ENCODE results near the gene FANCE.

FANCE gene

DNA sequence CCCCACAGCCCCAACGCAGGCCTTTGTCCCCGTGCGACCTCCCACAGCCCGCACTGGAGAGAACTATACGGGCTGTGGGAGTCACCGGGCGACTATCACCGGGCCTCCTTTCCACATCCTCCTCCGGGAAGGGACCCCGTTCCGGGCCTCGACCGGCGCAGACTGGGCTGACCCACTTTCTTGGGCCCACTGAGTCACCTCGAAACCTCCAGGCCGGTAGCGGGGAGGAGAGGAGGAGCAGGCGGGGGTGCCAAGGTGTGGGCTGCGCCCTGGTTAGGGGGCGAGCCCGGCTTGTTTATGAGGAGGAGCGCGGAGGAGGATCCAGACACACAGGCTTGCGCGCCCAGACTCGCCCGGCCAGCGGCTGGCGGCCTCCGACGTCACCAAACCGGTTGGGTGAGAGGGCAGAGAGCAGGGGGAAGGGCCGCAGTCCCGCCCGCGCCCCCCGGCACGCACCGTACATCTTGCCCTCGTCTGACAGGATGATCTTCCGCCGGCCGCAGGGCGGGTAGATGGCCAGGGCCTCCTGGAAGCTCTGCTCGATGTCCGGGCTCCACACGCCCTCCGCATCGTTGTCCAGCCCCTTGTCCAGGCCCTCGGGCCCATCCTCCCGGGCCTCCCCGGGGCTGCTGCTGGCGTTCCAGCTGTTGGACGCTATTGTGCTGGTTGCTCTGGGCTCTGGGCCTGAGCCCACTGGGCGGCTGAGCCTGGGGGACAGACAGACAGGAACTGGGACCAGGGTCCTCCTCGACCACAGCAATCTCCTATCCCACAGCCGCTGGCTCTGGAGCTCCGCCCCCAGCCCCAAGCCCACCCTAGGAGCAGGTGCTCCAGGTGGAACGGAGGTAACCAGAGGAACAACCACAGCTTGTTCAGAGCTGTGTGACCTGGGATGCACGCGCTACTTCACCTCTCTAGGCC, 34.1 kb downstream of the FANCE start:
- no peak for DNase-seq

DNA sequence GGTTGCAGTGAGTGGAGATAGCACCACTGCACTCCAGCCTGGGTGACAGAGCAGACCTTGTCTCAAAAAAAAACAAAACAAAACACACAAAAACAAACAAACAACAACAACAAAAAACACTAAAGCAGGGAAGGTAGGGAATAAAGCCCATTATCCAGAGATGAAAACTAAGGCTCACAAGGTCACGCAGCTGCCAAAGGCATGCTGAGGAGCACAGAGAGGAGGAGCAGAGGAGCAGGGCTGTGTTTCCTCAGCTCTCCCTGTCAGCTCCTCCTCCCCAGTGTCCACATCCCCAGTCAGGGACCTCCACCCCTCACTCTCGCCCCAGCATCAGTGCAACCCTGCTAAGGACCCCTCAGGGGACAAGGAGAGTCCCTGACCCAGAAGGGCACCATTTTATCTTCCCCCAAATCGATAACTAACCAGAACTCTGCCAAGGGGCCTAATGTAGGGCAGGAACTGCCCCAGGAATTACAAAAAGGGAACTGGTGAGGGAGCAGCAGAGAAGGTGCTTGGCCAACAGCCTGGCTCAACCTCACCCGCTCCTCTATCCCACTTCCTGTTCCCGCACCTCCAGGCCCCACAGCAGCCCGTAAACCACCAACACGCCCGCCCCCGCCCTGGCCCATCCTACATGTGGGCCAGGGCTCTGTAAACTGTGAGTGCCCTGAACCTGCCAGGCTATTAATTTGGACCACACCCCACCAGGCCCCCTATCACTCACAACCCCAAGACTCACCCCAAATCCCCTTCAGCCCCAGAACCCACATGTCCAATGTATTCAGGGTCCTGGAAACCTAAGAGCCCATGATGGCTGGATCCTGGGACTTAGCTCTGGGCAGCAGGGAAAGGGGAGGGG, 35.7 kb downstream of the FANCE start:
- no peak for DNase-seq

DNA sequence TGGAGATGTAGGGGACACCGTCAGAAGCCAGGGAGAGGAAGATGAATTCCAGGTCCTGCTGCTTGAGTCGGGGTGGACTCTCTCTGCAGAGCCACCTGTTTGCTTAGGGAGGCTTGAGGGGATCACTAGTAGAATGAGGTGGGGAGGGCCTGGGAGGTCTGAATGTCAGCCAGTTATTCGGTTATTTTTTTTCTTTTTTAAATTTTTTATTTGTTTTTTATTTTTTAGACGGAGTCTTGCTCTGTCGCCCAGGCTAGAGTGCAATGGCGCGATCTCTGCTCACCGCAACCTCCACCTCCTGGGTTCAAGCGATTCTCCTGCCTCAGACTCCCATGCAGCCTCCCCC, 36.4 kb downstream of the FANCE start:
- no peak for DNase-seq

DNA sequence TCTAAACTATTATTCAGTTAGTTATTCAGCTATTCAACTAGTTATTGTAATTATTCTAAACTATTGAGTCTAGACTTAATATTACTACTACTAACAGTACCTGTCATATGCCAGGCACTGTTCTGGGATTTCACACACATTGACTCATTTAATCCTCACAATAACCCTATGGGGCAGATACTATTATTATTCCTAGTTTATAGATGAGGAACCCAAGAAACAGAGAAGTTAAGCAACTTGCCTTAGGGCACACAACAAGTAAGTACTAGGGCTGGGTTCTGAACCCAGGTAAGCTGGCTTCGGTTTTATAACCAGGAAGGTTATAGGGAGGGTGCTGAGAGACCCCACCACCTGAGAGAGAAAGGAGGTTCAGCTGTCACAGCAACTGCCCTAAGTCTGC, 36.9 kb downstream of the FANCE start:
- DNase-seq = no peak

DNA sequence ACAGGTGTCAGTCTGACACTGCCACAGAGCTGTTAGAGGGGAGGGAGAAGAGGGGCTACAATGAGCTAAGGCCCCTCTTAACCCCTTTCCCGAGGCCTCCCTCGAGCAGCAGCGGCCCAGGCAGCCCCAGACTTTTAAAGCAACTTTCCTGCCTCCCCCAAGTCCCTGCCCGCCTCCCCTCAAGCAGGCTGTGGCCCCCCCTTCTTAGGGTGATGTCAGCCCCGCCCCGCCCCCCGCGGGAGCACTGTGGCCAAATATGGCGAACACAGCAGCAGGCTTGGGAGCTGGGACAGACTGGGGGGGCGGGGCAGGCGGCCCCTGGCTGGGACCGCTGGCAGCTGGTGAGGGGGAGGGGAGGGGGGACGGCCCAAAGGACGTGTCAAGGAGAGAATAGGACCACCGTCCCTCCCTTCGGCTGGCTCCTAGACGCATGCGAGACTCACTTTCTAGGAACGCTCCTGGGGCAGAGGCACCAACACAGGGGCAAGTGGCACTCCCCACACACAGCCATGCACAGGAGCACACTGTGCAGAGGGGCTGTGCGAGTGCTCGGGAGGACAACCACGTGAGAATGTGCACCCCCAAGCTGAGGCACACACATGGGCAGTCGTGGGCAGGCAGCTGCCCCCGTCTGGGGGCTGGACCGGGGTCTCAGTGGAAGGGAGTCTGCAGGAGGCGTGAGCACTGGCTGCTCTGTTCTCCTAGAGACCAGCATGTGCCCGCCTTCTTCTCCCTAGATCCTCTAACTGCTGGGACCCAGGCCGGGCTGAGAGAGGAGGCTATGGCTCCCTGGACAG, 38.1 kb downstream of the FANCE start:
- DNase-seq = no peak

DNA sequence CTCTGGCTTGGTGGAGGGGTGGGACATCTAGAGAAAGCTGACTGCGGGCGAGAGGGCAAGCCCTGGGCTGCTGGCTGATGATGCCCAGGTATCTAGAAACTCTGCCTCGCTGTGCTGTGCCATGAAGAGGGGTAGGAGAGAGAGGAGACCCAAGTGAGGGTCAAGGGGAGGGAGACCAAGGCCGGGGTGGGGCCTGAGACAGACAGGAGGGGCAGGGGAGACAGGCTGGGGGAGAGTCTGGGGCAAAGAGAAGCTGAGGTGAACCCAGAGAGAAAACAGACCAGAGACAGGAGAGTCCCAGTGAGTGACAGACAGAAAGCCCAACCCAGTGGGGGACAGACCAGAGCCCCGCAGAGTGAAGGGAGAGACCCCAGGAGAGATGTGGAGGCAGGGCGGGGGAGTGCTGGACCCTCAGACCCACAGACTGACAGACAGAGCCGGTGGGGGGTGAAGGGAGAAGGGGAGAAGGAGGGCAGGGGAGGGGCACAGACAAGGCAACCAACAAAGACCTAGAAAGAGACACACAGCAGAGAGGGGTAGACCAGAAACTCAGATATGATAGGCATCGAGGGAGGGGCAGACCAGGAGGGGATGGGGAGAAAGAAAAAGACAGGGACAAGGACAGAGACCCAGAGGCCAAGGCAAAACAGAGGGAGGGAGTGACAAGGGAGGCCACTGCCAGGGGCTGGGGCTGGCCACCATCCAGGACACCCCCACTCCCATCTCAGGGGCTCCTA, 38.9 kb downstream of the FANCE start:
- DNase-seq = no peak

DNA sequence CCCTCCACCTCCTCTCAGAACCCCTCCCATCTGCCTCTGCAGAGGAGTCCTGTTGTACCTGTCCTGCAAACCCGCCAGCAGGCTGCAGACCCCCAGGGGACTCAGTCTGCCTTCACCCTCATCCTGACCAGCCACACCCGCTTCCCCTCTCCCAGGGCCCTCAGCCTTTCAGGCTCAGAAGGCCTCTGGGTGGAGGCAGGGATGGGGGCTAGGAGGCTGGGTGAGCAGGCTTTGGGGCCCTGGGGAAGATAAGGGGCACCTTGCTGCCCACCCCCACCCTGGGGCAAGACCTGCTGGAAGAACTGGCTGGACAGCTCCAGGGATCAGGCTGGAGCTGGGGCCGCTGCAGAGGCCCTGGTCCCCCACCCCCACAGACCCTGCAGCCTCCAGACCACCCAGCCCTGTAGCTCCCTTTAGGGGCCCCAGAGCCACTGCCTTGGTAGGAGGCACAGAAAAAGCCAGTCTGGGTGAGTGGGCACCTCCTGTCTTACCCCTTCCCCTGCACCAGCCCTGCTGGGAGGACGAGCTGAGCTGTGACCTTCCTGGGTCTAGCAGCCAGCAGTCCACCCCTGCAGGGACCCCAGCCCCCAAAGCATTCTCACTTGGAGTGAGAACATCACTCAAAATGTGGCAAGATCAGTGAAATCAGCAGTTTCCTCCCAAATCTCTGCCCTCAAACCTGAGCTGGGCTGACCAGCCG, 39.6 kb downstream of the FANCE start:
- DNase-seq = no peak

DNA sequence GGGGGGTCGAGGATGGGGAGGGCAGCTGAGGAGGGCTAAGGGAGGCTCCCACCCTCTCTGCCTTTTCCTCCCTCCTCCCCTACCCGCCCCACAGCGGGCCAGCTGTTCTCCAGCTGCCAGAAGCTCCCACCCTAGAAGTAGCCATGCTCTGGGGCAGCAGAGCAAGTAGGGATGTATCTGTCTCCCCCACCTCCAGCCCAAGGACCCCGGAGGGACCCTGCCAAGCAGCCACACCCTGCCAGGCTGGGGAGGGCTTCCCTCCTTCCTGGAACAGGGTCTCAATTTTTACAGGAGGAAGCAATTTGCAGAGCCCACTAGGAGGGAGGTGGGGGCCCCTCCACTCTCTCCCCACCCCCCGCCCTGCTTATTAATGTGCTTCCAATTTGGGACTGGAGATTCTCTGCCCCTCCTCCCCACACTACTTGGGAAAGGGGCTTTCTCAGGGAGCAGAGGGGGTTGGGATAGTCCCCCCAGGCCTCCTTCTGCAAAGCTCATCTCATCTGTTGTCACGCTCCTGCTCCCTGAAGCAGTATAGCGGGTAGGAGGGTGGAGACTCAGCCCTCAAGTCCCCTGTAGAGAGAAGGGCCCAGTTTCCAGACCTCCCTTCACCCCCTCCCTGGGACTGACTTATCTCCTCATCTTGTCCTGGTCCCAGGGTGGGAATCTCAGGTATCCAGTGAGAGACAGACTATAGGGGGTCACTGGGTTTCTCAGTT, 40.3 kb downstream of the FANCE start:
- DNase-seq = no peak

DNA sequence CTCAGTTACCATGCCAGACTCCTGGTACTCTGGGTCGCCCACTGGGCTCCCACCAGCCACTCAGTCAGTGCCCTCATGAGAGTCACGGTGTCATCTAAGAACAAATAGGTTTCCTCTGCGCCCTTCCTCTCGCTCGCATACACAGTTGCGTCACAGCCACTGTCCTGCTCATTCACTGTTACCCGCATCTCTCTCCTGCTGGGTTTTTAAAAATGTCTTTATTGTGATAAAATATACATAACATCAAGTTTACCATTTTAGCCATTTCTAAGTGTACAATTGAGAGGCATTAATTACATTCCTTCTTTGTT, 40.8 kb downstream of the FANCE start:
- no peak for DNase-seq

DNA sequence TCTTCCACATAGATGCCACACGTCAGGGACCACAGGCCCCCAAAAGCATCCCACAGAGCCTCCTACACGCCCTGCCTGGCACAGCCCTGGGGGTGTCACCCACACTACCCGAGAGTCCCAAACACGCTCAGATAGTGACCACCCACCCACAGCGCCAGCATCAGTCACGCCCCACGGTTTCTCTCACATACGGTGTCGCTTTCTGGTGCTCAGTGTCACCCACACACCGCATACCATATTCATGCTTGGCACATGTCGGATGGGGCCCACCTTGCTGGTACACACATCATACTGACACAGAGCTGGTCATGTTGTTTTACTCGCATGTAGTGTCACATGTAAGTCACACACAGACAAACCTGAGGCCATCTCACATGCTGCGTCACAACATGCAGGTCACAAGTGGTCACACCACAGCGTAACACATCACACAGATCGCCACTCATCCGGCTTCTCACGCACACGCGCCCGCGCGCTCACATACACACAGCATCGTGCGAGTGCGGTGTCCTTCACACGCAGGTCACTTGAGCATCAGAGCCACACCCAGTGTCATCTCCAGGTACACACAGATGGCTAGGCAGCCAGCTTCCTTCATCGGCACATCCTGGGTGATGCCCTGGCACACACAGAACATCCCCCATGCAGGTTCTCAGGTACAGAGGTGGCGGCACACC, 41.3 kb downstream of the FANCE start:
- no peak for DNase-seq

DNA sequence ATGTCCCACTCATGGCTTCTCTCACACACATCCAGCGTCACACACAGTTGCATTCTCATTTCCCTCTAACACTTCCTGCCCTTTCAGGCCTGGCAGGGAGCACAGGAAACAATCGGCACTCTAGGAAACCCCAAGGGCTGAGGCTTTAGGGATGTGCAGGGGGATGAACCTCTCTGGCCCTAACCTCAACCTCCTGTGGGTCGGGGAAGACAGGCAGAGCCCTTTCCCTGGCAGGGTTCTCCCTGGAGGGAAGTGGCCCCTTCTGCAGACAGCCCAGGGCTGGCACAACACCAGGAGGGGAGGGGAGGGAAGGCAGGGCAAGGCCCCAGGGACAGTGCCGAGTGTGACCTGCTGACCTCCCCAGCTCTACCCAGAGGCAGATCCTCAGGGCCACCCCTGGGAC, 42.0 kb downstream of the FANCE start:
- no peak for DNase-seq

DNA sequence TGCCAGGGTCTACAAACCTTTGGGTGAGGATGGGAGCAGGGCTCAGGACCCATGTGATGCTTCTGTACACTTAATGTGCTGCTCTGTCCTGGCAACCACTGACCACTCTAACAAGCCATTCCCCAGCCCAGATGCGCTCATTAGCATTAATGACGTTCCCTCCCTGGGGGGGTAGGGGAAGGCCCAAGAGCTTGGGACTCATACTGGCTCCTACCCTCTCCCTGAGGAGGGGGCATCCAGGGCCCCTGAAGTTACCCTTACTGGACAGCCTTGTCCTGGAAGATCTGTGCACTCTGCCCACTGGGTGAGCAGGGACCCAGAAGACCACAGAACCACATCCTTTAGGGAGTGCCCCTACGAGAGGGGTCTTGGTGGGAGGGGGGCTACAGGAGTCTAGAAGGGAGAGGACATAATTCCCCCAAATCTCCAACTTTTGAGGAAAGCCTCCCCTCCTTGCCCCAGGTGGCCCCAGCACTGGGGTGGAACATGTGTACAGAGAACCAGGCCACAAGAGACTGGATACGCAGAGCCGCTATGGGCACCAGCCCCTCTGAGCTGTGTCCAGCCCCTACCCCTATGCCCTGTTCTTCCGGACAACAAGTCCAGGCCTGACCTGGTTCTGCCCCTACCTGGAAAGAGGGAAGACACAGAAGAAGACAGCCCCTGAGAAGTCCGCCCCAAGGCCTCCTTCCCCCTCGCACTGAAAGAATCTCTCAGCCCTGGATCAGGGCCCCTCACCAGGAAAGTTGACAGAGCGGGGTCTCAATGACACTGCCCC, 43.3 kb downstream of the FANCE start:
- DNase-seq = no peak

DNA sequence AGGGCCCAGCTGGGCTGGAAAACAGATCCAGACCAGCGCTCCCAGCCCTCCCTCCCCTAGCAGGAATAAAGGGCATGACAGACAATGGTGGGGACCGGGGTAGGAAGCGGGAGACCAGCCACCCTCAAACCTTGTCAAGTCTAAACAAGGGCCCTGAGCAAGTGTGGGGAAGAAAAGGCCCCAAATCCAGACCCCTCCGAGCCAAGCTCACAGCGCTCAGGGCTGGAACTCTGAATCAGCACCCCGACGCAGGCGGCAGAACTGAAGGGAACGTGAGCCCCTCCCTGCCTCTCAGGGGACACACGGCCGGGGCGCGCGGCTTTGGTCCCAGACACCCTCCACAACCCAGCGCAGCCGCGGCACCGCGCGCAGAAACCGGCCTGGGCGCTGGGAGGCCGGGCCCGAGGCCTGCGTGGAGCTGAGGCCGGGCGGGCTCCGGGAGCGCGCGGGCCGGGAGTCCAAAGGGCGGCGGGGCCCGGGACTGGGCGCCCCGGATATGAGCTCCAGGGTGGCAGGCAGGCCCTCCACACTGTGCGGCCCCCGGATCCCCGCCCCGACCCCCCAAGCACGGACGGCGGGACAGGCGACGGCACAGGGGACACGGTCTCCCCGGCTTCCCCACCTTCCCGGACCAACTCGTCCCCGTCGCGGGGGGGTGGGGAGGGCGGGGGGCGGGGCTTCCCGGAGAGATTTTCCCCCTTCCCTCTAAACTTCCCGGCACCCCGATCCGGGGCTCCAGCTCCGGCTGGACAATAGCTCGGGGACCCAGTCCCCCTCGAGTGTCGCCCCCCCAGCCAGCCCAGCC, 44.1 kb downstream of the FANCE start:
- DNase-seq = no peak

DNA sequence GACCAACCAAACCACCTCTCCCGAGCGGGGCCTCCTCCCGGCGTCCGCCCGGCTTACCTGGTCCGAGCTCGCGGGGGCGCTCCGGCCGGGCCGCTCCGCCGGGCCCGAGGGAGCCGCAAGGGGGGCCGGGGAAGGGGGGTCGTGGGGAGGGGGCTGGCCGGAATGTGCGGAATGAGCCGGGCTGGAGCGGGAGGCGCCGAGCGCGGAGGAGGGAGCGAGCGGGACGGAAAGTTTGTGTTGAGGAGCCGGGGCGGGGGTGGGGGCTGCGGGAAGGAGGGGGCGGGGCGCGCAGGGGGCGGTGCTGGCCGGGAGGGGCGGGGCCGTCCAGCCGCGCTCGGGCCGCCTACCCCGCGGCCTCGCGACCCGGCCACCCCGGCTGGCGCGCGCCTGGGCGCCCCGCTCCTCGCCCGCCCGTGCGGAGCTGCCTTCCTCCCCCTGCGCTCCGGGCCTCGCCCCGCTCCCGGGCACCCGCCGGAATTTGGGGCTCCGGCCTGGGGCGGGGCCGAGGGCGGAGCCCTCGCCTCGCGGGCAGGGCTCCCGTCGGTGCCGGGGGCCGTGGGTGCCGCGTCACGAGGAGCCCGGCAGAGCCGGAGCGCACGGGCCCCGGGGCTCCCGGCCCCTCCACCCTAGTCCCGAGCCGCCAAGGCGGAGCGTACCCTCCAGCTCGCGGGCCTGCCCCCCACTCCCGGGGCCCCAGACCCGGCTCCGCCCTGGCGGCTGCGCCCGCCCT, 44.9 kb downstream of the FANCE start, which contains the start of gene TEAD3:
Gene TEAD3 (minus strand): TSS at position 239 of the 730 bp plus-strand sequence.
- DNase-seq = peak; percentile 37

DNA sequence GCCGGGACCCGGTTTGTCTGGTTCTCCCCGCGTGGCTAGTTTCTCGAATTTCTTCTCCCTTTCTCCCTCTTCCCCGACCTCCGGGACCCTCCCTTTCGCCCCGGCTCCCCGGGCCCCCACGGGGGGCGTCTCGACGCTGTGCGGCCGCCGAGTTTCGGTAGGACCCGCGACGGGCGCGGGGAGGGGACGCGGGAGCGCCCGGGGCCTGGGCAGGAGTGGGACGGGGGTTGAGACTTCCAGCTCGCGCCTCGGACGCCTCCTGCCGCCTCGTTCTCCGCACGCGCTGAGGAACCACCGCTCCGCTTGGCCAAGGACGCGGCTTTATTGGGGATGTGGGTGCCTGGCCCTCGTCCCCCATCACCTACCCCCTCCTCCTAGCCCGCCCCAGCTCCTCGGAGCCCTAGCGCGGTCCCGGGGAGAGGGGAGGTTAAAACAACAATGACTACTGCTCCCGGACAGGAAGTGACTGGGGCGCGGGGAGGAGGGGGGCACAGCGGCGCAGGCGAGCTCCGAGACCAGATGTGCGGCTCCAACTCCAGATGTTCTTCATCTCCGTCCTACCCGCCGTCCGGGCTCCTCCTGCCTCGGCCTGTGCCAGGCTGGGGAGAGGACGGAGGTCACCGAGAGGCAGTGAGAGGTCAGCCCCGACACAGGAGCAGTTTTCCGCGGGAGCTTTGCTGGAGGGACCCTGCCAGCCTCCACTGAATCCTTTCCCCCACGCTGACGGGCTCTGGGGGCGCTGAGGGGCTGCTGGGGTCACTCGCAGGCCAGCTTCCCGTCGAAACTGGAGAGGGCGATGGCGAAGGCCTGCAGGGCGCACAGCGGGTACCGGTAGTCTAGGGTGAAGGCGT, 45.7 kb downstream of the FANCE start:
- no peak for DNase-seq

DNA sequence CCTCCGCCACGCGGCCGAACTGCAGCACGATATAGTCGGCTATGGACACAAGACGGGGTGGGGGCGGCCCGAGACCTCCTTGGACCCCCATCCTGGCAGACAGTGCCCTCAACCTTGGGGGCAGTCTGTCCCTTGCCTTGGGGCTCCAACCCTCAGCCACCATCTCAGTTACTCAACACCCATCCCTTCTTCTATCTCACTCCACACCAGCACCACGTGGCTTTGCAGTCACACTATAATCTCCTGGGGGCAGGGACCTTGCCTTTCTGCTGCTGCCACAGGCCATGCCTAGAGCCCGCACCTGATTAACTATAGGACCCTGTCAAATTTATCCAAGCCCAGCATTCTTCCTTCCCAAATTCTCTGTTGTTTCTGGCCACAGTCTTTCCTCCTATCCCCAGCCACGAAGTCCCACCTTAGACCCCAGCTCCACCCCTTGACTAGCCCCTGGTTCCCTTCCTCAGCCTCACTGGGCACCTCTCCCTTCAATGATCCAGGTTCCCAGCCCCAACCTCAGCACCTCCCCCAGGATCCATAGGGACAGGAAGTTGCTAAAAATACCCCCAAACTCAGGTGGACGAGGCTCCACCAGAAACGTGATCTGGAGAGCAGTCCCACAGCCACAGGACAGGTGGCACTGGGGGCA, 46.4 kb downstream of the FANCE start:
- DNase-seq = no peak

DNA sequence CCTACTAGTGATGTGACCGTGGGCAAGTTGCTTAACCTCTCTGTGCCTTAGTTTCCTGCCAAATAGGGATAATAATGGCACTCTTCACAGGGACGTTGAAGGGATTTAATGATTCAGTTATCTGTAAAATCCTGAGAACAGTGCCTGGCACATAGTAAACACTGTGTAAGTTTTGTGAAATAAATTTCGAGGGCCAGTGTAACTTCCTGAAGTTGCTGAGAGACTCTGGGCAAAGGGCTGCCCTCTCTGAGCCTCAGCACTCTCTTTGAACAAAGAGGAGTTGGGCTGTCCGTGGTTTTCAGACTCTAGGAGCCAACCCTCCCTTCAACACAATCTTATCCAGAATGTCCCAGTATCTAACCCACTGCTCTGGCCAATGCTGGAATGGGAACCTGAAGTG, 47.2 kb downstream of the FANCE start:
- no peak for DNase-seq

All from GOT3 (cell line).